Endodermal cell (in vitro differentiated cells): ENCODE measurements around the gene OR56B1. TPM values are rescaled to one million over a fixed set of nuclear protein-coding genes. Genes with fewer than 3 reads are reported as not detected.
A peak's percentile ranks its signal among the peaks of the same experiment; 100 is the strongest.
"Not testable (repeated sequence)": the region's sequence is repeated elsewhere in the genome, so short reads cannot be mapped to it uniquely, and the experiment has no call there.

ENCODE experiments used
- DNase-seq: peaks from one replicate; pipeline ENCODE4 v3.0.0-alpha.2; 2017
- H3K27ac ChIP-seq: 2 replicates; pipeline ENCODE4 v1.5.1; 2013; ENCODE audit warnings: mild to moderate bottlenecking, low read depth, low read length, moderate library complexity
- H3K27me3 ChIP-seq: 2 replicates; pipeline ENCODE4 v1.6.1; 2013; ENCODE audit warnings: mild to moderate bottlenecking, low read length, moderate library complexity; ENCODE audit not compliant: insufficient read depth, control insufficient read depth, poor library complexity, severe bottlenecking
- H3K36me3 ChIP-seq: 2 replicates; pipeline ENCODE4 v1.7.0; 2013; ENCODE audit warnings: mild to moderate bottlenecking, low read length, moderate library complexity; ENCODE audit not compliant: control insufficient read depth, insufficient read depth
- H3K4me1 ChIP-seq: one replicate; pipeline ENCODE4 v1.7.0; 2013; ENCODE audit warnings: low read length; ENCODE audit not compliant: control insufficient read depth, insufficient read depth
- H3K4me3 ChIP-seq: 2 replicates; pipeline ENCODE4 v1.5.1; 2013; ENCODE audit warnings: mild to moderate bottlenecking, low read length, moderate library complexity
- H3K9ac ChIP-seq: 2 replicates; pipeline ENCODE4 v1.6.1; 2013; ENCODE audit warnings: mild to moderate bottlenecking, low read length, moderate library complexity; ENCODE audit not compliant: poor library complexity, severe bottlenecking; ENCODE audit errors: extremely low read depth
- H3K9me3 ChIP-seq: 2 replicates; pipeline ENCODE4 v1.6.1; 2013; ENCODE audit warnings: mild to moderate bottlenecking, low read length, moderate library complexity; ENCODE audit not compliant: control insufficient read depth
- H3K27ac Mint-ChIP-seq: 2 replicates; pipeline ENCODE4 v1.8.0; 2020; ENCODE audit warnings: mixed read lengths
- H3K27me3 Mint-ChIP-seq: 2 replicates; pipeline ENCODE4 v1.8.0; 2021; ENCODE audit warnings: mild to moderate bottlenecking, mixed read lengths; ENCODE audit not compliant: insufficient read depth
- H3K36me3 Mint-ChIP-seq: 2 replicates; pipeline ENCODE4 v1.8.0; 2020; ENCODE audit warnings: low read depth, mixed read lengths
- H3K4me1 Mint-ChIP-seq: 2 replicates; pipeline ENCODE4 v1.8.0; 2020; ENCODE audit warnings: mixed read lengths
- H3K4me3 Mint-ChIP-seq: 2 replicates; pipeline ENCODE4 v1.8.0; 2020; ENCODE audit warnings: mild to moderate bottlenecking, moderate library complexity, mixed read lengths
- H3K9me3 Mint-ChIP-seq: 2 replicates; pipeline ENCODE4 v1.8.0; 2020; ENCODE audit warnings: mild to moderate bottlenecking, mixed read lengths
- WGBS, 2 experiments: methylation state at CpG; one replicate each; pipeline versions ENCODE4 v1.1.5 to v1.1.7; 2013; ENCODE audit warnings: missing lambda C conversion rate in 2 of 2, mixed read lengths in 1 of 2; ENCODE audit not compliant: insufficient coverage in 1 of 2, insufficient read length in 1 of 2; 5-methylcytosine and 5-hydroxymethylcytosine counted together
- total RNA-seq, 2 donors: library from RNA; stranded (reverse); fragmentation: NEBNext Ultra II Directional in 1 of 2; extraction: Animal tissue kit (Norgen Biotek cat#: 25700) in 1 of 2; gene quantifications; 2 replicates in 1 of 2; 3 replicates in 1 of 2; pipeline ENCODE4 v1.2.1, GENCODE V29; 2021
- TF ChIP-seq, protein P1 (sequence below): fragments of 200-600 bp; sonication (generic); conservative IDR thresholded peaks from 2 replicates; pipeline ENCODE4 v1.5.0; 2021; ENCODE audit warnings: antibody characterized with exemption, mild to moderate bottlenecking

The OR56B1 gene
- total RNA-seq, 2 donors from 2014 or later = not detected

GRCh38 chr11:5690216-5690615 is 46.0 kb upstream of the OR56B1 start:
- Mint-ChIP-seq H3K27me3 (no peaks in the 10 kb centered on the region), H3K27ac (no peak overlapping the region), H3K36me3 (no peaks in the 10 kb centered on the region), H3K9me3 (peaks cover 9% of the 10 kb centered on the region), H3K4me1 (peaks cover 14% of the 10 kb centered on the region), H3K4me3 (no peak overlapping the region)
- TF ChIP-seq, protein P1, sequence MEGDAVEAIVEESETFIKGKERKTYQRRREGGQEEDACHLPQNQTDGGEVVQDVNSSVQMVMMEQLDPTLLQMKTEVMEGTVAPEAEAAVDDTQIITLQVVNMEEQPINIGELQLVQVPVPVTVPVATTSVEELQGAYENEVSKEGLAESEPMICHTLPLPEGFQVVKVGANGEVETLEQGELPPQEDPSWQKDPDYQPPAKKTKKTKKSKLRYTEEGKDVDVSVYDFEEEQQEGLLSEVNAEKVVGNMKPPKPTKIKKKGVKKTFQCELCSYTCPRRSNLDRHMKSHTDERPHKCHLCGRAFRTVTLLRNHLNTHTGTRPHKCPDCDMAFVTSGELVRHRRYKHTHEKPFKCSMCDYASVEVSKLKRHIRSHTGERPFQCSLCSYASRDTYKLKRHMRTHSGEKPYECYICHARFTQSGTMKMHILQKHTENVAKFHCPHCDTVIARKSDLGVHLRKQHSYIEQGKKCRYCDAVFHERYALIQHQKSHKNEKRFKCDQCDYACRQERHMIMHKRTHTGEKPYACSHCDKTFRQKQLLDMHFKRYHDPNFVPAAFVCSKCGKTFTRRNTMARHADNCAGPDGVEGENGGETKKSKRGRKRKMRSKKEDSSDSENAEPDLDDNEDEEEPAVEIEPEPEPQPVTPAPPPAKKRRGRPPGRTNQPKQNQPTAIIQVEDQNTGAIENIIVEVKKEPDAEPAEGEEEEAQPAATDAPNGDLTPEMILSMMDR = no peak
- 77 to 80% methylated on average over 1 to 5 of the region's 5 CpGs for WGBS, 2 experiments
- Histone ChIP-seq H3K9me3 (peaks cover 5% of the 10 kb centered on the region), H3K4me1 (no peaks in the 10 kb centered on the region), H3K4me3 (no peak overlapping the region), H3K9ac (no peak overlapping the region), H3K36me3 (no peaks in the 10 kb centered on the region), H3K27me3 (no peaks in the 10 kb centered on the region), H3K27ac (peak overlapping the region; percentile 34)
- DNase-seq = no peak

DNA sequence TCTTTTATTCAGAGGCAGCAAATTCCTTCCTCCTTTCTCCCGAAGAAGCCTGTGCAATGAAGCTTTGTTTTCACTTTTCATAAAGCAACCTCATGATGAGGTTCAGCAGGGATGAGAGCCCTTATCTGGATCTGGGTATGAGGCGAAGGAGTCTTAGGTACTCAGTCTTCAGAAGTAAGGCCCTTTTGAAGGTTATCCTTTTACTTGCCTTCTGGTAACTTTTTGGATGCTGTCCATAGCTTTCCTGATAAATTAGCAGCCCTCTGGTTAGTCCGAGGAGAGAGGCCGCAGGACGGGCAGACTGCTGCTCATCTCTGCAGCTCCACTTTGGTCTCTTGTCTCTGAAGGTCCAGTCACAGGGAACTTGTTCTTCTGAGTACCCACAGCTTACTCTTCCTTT is 45.5 kb upstream of the OR56B1 start:
- WGBS, 2 experiments = 95 to 96% methylated on average over 4 to 5 of the region's 5 CpGs
- Mint-ChIP-seq H3K27ac (no peak overlapping the region), H3K4me1 (peaks cover 13% of the 10 kb centered on the region), H3K36me3 (no peaks in the 10 kb centered on the region), H3K9me3 (peaks cover 9% of the 10 kb centered on the region), H3K4me3 (no peak overlapping the region), H3K27me3 (no peaks in the 10 kb centered on the region)
- H3K4me1 ChIP-seq = no peaks in the 10 kb centered on the region
- TF ChIP-seq, protein P1 = no peak
- no peaks in the 10 kb centered on the region for H3K36me3 ChIP-seq
- H3K27ac ChIP-seq = no peak overlapping the region
- H3K9ac ChIP-seq = no peak overlapping the region
- no peak overlapping the region for H3K4me3 ChIP-seq
- no peak for DNase-seq
- H3K27me3 ChIP-seq = no peaks in the 10 kb centered on the region
- peaks cover 5% of the 10 kb centered on the region for H3K9me3 ChIP-seq

DNA sequence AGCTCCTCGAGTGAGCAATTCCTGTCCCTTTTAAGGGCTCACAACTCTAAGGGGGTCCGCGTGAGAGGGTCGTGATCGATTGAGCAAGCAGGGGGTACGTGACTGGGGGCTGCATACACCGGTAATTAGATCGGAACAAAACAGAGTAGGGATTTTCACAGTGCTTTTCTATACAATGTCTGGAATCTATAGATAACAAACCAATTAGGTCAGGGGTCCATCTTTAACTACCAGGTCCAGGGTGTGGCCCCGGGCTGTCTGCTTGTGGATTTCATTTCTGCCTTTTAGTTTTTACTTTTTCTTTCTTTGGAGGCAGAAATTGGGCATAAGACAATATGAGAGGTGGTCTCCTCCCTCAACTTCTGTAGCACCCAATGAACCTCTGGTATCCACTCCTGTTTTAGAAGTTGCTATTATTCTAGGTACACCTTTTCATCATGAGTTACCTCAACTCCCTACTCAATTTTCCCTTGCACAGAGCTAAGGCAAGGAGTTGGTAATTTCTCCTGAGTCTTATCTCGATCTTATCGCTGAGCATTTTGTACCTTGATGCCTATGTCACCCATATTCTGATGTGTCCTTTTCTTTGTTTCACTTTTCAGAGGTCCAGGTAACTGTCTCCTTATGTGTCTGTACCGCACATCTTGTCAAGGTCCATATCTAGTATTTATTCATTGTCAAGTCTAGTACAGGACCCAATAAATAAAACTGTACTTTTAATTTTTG is 44.8 kb upstream of the OR56B1 start:
- not testable (repeated sequence) for H3K9ac ChIP-seq, H3K4me1 ChIP-seq, H3K27ac Mint-ChIP-seq, H3K27me3 Mint-ChIP-seq, H3K36me3 ChIP-seq, H3K4me3 ChIP-seq, H3K9me3 ChIP-seq, H3K27ac ChIP-seq, H3K4me3 Mint-ChIP-seq, H3K36me3 Mint-ChIP-seq, DNase-seq, H3K9me3 Mint-ChIP-seq, H3K27me3 ChIP-seq
- WGBS, 2 experiments = 86 to 88% methylated on average over 2 to 12 of the region's 12 CpGs
- peaks cover 13% of the 10 kb centered on the region for H3K4me1 Mint-ChIP-seq

GRCh38 chr11:5691964-5692361 is 44.3 kb upstream of the OR56B1 start:
- WGBS, 2 experiments = 97 to 100% methylated on average over 1 to 3 of the region's 3 CpGs
- no peaks in the 10 kb centered on the region for H3K36me3 Mint-ChIP-seq
- H3K27me3 ChIP-seq = no peaks in the 10 kb centered on the region
- TF ChIP-seq, protein P1 = no peak
- no peaks in the 10 kb centered on the region for H3K36me3 ChIP-seq
- H3K9me3 ChIP-seq = peaks cover 5% of the 10 kb centered on the region
- DNase-seq = no peak
- H3K27ac Mint-ChIP-seq = no peak overlapping the region
- H3K9me3 Mint-ChIP-seq = peaks cover 9% of the 10 kb centered on the region
- no peak overlapping the region for H3K4me3 ChIP-seq
- no peak overlapping the region for H3K9ac ChIP-seq
- no peaks in the 10 kb centered on the region for H3K4me1 ChIP-seq
- no peak overlapping the region for H3K4me3 Mint-ChIP-seq
- no peaks in the 10 kb centered on the region for H3K27me3 Mint-ChIP-seq
- H3K4me1 Mint-ChIP-seq = peaks cover 13% of the 10 kb centered on the region
- H3K27ac ChIP-seq = no peak overlapping the region
